ENCODE results near the gene SDK1.

- no peak for TF ChIP-seq CTCF (IDR thresholded peaks at IDR 0.05)
- no peak for TF ChIP-seq POLR2A (IDR thresholded peaks at IDR 0.05)
These were observed 77.5 kb downstream of the SDK1 start for GRCh38 chr7:3378390-3379150.

All from uterus (tissue), 2 donors.